ENCODE measurements around the gene ACSS1. TPM values are rescaled to one million over a fixed set of nuclear protein-coding genes. Genes with fewer than 3 reads are reported as not detected.

ACSS1 gene
- total RNA-seq, 1 donor from 2014 or later = 19.5 TPM

DNA sequence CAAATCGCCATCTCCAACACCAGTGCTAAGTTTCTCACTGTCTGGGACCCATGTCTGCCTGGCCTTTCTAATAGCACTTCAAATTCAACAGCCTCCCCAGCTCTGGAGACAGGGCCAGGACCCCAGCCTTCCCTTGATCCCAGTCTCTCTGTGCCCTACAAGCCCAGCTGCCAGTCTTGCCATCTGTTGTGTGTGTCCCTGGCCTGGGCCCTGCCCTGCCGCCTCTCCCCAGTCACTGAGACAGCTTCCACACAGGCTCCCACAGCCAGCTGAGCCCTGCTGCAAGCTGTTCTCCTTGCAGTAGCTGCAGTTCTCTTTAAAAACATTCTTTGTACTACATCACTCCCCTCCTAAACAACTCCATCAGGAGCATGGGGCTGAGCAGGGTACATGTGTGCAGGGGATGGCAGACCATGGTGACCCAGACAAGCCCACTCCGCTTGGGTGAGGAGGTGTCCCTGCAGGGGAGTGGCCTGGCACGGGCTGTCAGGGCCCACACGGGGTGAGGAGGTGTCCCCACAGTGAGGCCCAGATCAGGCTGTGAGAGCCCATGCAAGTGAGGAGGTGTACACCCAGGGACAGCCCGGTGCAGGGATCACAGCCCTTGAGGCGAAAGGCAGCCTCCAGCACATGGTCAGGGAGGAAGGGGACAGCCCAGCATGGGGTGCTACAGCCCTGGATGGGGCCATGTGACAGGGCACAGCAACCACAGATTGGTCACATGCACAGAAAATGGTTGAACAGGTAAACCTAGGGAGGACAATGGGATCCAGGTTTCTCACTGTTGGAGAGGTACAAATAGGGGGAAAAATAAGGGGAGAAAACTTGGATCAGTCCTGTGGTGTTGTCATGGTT, 92.6 kb downstream of the ACSS1 start:
- intact Hi-C loops (cut with DNase I) = no loop called here
- Histone ChIP-seq H3K36me3 (peaks cover 70 to 87% of the 10 kb centered on the region in 2 donors), H3K27ac (no peak overlapping the region), H3K27me3 (no peaks in the 10 kb centered on the region), H3K9me3 (no peaks in the 10 kb centered on the region), H3K4me3 (no peak overlapping the region), H3K4me1 (no peaks in the 10 kb centered on the region)
- no peak for DNase-seq (ENCODE audit: low spot score in 2 of 2)
- TF ChIP-seq, protein P1, sequence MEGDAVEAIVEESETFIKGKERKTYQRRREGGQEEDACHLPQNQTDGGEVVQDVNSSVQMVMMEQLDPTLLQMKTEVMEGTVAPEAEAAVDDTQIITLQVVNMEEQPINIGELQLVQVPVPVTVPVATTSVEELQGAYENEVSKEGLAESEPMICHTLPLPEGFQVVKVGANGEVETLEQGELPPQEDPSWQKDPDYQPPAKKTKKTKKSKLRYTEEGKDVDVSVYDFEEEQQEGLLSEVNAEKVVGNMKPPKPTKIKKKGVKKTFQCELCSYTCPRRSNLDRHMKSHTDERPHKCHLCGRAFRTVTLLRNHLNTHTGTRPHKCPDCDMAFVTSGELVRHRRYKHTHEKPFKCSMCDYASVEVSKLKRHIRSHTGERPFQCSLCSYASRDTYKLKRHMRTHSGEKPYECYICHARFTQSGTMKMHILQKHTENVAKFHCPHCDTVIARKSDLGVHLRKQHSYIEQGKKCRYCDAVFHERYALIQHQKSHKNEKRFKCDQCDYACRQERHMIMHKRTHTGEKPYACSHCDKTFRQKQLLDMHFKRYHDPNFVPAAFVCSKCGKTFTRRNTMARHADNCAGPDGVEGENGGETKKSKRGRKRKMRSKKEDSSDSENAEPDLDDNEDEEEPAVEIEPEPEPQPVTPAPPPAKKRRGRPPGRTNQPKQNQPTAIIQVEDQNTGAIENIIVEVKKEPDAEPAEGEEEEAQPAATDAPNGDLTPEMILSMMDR (IDR thresholded peaks at IDR 0.05) = no peak

DNA sequence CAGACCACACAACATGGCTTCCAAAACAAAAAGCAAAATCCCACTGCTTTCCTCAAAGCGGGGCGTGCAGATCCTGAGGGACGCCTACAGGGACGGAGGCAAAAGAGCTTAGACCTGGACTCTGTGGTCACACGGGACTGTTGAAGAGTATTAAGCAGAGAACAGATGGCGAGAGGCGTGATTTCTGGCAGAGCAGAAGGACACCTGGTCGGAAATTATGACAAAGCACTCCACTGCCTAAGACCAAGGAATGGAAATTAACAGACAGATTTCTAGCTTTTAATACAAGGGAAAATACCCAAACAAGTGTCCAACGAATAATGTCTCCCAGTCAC, 93.5 kb downstream of the ACSS1 start:
- H3K27me3 ChIP-seq = no peaks in the 10 kb centered on the region
- H3K4me3 ChIP-seq = no peak overlapping the region
- DNase-seq (ENCODE audit: low spot score in 2 of 2) = no peak
- H3K9me3 ChIP-seq = no peaks in the 10 kb centered on the region
- intact Hi-C loops (cut with DNase I) = no loop called here
- no peaks in the 10 kb centered on the region for H3K4me1 ChIP-seq
- peaks cover 62 to 82% of the 10 kb centered on the region in 2 donors for H3K36me3 ChIP-seq
- H3K27ac ChIP-seq = no peak overlapping the region
- TF ChIP-seq, protein P1 (IDR thresholded peaks at IDR 0.05) = no peak

DNA sequence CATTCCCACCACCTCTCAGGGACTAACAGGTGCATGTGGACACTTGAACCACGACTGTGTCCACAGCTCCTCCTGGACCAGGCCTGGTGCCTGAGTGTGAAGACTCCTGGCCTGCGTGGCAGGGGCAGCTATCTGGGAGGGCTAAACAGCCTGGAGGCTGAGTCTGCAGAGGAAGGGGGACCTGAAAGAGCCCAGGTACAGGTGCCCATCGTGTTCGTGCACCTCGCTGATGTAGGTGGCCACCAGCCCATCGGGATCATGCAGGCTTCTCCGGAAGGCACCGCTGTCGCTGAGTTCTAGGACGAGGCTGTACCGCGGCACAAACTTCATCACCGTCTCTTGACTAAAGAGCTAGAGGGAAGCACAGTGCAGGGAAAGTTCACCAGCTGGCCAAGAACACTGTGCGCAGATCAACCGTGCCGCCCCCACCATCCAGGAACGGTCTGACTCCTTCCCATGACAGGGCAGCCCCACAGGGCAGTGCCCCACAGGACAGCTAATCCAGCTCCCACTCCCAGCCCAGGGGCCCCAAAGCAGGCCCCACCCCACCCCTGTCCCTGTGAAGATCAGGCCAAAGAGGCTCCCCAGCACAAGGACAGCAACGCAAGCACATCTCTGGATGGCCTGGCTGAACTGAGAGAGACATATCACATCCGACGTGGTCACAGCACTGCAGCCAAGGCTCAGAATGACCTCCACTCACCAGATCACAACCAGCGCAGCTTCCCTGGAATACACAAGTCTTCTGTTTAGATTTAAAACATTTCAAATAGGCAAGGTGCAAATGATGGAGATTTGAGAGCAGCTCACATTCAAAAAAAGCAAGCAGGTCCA, 94.0 kb downstream of the ACSS1 start:
- H3K36me3 ChIP-seq = peaks cover 59 to 76% of the 10 kb centered on the region in 2 donors
- TF ChIP-seq, protein P1 (IDR thresholded peaks at IDR 0.05) = no peak
- no peaks in the 10 kb centered on the region for H3K9me3 ChIP-seq
- no peaks in the 10 kb centered on the region for H3K27me3 ChIP-seq
- H3K4me1 ChIP-seq = no peaks in the 10 kb centered on the region
- no peak for DNase-seq (ENCODE audit: low spot score in 2 of 2)
- H3K27ac ChIP-seq = no peak overlapping the region
- H3K4me3 ChIP-seq = no peak overlapping the region
- intact Hi-C loops (cut with DNase I) = no loop called here

DNA sequence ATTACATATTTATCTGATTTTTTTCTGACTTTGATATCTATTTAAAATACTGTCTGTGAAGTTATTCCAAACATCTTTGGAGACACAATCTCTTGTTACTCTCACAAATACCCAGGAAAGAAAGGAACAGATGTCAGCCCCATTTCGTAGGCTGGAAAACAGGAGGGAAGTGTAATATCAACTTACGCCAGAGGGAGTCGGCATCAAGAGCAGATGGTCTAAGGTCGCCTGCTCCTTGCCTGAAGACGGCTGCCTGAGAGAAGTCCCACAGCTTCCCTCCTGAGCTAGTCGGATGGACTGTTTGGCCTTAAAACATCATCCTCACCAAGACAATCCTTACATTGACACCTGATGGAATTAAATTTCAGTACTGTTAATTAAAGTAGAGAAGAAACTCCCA, 95.4 kb downstream of the ACSS1 start:
- TF ChIP-seq, protein P1 (IDR thresholded peaks at IDR 0.05) = no peak
- Histone ChIP-seq H3K9me3 (no peaks in the 10 kb centered on the region), H3K27me3 (no peaks in the 10 kb centered on the region), H3K36me3 (peaks cover 52 to 71% of the 10 kb centered on the region in 2 donors), H3K4me3 (no peak overlapping the region), H3K4me1 (no peaks in the 10 kb centered on the region), H3K27ac (no peak overlapping the region)
- no peak for DNase-seq (ENCODE audit: low spot score in 2 of 2)
- intact Hi-C loops (cut with DNase I) = no loop called here

DNA sequence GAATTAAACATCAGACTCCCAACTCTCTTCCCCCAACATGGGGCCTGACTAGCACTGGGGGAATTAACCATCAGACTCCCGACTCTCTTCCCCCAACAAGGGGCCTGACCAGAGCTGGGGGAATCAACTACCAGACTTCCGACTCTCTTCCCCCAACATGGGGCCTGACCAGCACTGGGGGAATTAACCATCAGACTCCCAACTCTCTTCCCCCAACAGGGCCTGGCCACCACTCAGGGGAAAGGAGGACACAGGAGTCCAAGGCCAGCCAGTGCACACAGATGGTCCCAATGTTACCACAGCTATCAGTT, 95.8 kb downstream of the ACSS1 start:
- Histone ChIP-seq H3K27ac (no peak overlapping the region), H3K9me3 (no peaks in the 10 kb centered on the region), H3K27me3 (no peaks in the 10 kb centered on the region), H3K4me1 (no peaks in the 10 kb centered on the region), H3K36me3 (peaks cover 48 to 71% of the 10 kb centered on the region in 2 donors), H3K4me3 (no peak overlapping the region)
- TF ChIP-seq, protein P1 (IDR thresholded peaks at IDR 0.05) = no peak
- no peak for DNase-seq (ENCODE audit: low spot score in 2 of 2)
- intact Hi-C loops (cut with DNase I) = no loop called here

Measured in ascending aorta (tissue), 2 donors.